Activated effector memory CD4-positive, alpha-beta T cell treated with anti-CD3 and anti-CD28 coated beads, Interleukin-2, amount 50 U/mL, for 16 hours (primary cell): Measurements from ENCODE around the gene C3orf33.
"Not testable (repeated sequence)": the region's sequence is repeated elsewhere in the genome, so short reads cannot be mapped to it uniquely, and the experiment has no call there.

Experiments used
- DNase-seq: peaks from one replicate; pipeline ENCODE4 v3.0.0-alpha.2; 2020

Gene C3orf33, protein sequence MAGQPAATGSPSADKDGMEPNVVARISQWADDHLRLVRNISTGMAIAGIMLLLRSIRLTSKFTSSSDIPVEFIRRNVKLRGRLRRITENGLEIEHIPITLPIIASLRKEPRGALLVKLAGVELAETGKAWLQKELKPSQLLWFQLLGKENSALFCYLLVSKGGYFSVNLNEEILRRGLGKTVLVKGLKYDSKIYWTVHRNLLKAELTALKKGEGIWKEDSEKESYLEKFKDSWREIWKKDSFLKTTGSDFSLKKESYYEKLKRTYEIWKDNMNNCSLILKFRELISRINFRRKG

DNA sequence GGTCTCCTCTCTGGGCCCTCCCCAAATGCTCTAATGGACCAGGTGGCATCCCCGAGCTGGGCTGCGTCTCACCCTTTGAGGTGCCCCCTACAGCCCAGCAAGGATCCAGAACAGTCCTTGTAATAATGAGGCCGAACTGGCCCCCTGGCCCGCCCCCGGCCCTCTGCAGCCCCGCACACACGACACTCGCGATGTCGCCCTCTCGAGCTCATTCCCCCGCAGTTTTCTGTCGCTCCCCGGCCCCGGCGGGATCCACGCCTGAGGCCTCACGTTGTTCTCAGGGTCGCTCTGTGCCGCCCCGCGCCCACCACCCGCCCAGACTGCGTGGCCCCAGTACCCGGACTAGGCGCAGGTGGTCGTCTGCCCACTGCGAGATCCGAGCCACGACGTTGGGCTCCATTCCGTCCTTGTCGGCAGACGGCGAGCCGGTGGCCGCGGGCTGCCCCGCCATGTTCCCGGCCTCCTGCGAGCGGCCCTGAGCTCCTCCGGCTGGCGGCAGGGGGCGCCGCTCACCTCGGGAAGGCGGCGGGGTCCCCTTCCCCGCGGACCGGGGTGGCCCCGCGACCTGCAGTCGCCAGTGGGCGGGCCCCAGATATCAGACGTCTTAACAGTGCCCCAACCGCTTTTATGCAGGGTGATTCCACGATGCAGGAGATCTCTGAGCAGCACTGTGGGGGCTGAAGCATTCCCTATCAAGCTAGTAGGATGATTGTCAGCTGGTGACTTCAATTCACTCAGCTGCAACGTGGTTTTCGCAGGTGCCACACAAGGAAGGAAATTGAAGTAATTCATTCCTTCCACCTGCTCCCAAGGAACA lies at the start of gene C3orf33:
Gene C3orf33, minus strand, starts transcription at position 477 of the 817 bp plus-strand sequence. Its CDS starts 26 bp downstream, at position 451.
- peak; percentile 92 for DNase-seq

DNA sequence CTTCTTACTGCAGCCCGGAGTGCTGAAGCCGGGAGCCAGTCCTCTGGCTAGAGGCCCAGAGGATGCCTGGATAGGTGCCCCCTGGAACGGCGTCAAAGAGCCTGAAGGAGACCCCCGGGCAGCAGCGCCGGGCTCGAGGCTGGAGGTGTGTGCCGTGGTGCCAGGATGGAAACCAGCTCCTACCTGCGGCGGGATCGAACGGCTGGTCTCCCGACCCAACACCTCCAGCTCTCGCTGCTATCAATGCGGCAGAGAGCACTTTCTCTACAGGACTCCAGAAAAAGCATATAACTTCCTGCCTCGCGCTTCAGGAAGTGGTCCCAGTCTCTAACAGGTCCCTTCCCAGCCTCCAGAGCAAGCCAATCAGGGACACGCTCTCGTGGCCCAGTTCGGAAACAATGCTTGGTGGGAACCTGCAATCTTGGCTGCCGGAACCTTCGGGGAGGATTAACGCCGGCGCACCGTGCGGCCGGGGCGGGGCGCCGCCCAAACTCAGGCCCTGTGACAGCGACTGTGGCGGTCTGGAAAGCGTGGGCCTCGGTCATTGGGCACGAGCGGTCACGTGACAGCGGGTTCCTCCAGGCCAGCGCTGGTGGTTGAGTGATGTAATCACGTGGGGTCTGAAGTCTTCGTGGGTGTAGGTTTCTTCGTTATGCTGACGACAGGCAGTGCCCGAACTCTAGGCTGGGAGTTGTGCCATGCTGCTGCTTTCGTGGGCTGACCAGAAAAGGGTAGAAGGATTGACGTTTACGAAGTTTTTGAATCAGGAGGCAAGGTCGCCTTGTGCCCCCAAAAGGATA lies 48.3 kb upstream of the C3orf33 start, which contains the start of gene SLC33A1:
Gene SLC33A1, minus strand, starts transcription at position 287 of the 800 bp plus-strand sequence. CDS start 430 bp downstream, outside the sequence.
- peak; percentile 100 for DNase-seq

DNA sequence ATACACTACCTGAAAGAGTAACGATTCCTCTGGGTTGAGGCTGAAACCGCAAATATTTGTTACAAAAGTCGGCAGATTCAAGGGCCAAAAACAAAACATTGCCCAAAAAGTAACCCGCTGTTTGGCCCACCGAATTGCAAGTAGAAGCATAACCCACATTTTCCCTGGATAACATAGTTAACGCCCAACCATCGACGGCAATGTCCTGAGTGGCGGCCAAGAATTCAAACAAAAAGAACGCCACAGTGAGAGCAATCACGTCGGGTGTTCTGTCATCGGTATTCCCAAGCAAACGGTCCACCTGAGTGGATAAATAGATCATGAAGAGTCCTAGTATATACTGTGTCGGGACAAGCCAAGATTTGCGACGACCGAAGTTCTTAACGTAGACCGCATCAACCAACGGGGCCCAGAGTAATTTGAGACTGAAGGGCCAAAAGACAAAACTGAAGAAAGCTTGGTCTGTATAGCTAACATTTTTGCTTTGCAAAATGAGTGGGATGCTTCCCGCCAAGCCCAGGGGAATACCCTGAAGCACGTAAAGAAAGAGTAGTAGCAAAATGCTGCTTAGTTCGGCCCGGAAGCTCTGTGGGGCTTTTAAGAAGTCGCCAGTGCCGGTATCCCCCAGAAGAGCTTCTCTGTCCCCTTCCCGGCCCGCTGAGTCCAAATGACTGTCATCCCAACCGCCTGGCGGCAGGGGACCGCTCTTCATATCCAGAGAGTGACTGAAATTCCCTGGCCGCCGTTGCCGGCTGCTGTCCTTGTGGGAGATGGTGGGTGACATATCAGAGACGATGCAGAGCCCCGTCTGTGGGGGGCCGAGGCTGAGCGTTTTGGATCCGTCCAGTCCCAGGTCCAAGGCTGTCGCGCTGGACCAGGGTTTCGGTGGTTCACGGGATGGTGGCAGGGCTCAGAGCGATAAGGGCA lies 47.4 kb upstream of the C3orf33 start:
- DNase-seq = peak; percentile 77

DNA sequence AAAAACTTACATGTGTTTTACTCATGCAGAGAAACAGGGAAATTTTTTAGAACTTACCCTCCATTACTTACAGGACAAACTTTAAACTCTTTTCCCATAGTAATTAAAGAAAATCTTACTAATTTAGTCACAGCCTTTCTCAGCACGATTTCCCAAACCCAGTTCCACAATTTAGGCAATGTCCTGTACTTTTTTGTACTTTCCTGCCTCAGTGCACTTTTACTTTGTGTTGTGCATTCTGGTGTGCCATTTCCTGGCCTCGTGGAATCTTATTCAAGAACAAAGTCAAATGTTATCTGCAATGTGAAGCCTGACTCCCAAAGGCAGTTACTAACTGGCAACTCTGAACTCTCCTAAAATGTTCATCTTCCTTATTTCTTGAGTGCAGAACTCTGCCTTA lies 46.3 kb upstream of the C3orf33 start:
- DNase-seq = no peak

DNA sequence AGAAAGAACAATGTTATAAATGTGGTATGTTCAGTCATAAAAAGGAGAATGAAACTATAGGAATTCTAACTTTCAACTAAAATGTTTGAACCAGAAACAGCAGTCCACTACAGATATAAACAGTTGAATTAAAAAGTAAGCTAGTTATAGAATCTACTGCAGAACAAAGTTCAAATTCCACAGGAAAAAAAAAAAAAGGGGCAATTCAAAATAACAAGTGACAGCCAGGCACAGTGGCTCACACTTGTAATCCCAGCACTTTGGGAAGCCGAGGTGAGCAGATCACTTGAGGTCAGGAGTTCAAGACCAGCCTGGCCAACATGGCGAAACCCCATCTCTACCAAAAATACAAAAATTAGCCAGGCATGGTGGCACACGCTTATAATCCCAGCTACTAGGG lies 43.3 kb upstream of the C3orf33 start:
- not testable (repeated sequence) for DNase-seq

DNA sequence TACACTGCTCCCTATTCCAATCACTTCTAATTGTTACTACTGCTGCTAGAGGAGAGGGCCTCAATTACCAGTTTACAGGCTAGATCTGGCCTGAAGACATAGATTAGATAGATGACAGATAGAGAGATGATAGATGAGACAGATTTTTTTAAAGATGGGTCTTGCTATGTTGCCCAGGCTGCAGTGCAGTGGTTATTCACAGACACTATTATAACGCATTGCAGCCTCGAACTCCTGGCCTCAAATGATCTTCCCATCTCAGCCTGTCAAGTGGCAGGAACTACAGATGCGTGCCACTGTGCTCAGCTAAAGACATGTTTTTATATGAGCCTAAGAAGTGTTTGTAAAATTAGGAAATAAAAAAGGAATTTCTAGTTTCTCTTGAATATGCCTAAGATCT lies 41.9 kb upstream of the C3orf33 start:
- DNase-seq = no peak

DNA sequence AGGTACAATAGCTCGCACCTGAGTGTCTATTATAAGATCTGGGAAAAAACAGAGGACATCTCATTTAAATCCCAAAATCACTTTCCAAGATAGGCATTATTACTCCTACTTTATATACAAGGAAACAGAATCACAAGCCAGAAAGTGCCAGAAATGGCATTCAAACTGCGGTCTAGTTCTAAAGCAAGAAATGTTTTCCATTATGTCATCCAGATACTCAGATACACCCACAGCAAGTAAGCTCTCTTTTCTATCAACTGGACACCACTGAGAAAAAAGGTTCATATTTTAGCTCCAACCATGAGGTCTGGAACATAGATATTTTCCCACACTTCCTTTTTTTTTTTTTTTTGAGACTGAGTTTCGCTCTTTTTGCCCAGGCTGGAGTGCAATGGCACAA lies 40.0 kb upstream of the C3orf33 start:
- no peak for DNase-seq

DNA sequence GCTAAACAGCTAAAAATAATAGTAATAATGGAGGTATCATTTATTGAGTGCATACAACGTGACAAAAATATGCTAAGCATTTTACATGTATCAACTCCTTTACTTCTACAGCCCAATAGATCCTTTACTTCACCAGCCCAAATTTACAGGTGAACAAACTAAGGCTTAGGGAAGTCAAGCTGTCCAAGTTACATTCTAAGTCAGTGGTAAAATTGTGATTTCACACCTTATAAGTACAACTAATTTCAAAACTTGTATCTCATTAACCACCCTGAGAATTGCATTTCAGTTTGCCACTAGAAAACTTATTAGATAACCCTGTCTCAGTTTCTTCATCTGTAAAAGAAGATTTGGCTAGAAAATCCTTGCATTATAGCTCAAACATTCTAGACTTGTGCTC lies 37.5 kb upstream of the C3orf33 start:
- DNase-seq = no peak

DNA sequence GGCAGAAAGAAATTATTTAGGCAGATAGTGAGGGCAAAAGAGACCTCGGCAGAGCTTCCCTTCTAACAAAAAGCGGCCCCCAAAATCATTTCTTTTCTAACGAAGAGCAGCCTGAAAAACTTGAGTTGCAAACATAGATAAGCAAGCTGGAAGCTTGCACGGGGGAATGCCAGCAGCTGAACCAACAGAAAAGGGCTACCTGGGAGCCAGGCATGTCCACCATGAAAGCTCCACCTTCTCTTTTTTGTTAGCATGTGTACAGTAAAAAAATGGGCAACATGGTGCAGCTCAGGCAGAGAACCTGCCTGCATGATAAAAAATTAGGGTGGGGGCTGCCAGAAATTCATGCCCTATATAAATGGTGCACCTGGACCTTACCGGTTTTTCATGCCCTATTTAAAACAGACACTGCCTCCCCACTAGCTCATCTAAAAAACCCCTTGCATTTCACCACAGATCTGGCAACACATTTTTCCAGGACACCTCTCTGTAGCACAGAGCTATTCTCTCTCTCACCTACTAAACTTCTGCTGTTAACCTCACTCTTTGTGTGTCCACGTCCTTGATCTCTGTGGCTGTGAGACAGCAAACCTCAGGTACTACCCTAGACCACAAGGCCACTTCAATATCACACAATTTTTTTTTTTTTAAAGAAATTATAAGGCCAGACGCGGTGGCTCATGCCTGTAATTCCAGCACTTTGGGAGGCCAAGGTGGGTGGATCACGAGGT lies 29.4 kb upstream of the C3orf33 start:
- no peak for DNase-seq

DNA sequence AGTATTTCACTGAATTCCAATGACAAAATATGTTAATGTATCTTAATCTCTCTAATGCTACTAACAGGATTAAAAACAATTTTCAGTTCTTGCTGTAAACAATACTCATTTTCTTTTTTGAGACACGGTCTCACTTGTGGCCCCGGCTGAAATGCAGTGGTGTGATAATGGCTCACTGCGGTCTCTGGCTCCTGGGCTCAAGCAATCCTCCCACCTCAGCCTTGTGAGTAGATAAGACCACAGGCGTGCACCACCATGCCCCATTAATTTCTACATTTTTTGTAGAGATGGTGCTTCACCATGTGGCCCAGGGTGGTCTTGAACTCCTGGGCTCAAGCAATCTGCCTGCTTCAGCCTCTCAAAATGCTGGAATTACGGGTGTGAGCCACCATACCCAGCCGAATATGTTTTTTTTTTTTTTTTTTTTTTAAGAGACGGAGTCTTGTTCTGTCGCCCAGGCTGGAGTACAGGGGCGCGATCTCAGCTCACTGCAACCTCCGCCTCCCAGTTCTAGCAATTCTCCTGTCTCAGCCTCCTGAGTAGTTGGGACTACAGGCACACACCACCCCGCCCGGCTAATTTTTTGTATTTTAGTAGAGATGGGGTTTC lies 22.5 kb upstream of the C3orf33 start:
- DNase-seq = not testable (repeated sequence)

DNA sequence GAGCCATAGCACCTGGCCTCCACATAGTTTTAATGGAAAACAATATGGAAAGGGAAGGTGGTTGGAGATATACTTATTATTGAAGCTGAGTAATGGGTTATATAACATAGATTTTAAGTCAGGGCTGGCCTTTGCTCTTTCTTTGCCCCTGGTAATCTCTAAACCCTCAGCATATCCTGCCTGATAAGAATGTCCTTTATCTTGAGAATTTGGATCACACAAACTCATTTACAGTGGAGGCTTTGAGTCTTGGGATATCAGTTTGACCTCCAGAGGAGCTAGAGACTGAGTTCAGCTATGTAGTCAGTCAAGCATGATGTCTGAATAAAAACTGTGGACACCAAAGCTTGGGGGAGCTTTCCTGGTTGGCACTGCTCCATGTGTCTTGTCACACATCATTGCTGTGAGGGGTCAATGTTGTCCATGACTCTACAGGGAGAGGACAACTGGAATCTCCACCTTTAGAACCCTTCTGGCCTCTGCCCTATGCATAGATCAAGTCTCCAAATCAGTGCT lies 9.0 kb upstream of the C3orf33 start:
- DNase-seq = no peak

DNA sequence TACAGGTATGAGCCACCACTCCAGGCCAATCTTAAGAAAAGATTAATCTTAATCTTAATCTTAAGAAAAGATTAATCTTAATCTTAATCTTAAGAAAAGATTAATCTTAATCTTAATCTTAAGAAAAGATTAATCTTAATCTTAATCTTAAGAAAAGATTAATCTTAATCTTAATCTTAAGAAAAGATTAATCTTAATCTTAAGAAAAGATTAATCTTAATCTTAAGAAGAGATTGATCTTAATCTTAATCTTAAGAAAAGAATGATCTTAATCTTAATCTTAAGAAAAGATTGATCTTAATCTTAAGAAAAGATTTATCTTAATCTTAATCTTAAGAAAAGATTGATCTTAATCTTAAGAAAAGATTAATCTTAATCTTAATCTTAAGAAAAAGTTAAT lies 7.1 kb upstream of the C3orf33 start:
- not testable (repeated sequence) for DNase-seq

DNA sequence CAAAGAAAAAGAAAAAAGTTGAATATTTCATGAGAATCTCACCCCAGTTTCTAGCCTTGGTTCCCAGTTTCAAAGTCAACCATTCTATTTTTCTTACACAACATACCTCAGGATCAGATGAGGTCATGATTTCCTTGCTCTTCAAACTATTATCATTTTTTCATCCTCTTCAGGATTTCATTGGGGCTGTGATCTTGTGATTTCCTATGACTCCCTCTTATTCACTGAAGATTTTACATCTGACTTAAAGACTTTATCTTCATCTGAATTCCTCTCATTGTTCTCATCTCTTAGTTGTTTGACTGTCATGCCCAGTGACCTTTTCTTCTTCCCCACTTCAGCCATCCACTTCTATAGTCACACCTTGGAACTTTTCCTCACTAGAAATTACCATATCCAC lies 3.1 kb upstream of the C3orf33 start:
- no peak for DNase-seq

DNA sequence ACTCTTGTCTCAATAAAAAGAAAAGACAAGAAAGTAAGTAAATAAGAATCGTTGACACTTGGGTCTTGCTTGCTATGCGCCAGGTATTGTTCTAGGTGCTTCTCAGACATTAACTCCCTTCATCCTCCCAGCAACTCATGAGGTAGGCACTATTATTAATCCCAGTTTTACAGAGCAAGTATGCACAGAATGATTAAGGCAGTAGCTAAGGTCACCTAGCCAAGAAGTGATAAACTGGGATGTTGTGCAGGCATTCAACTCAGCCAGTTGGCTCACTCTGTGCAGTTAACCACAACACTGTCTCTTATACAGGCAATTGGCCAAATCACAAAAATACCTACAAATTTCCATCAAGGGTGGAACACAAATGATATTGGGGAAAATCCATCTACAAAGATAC lies 1.7 kb upstream of the C3orf33 start:
- no peak for DNase-seq

DNA sequence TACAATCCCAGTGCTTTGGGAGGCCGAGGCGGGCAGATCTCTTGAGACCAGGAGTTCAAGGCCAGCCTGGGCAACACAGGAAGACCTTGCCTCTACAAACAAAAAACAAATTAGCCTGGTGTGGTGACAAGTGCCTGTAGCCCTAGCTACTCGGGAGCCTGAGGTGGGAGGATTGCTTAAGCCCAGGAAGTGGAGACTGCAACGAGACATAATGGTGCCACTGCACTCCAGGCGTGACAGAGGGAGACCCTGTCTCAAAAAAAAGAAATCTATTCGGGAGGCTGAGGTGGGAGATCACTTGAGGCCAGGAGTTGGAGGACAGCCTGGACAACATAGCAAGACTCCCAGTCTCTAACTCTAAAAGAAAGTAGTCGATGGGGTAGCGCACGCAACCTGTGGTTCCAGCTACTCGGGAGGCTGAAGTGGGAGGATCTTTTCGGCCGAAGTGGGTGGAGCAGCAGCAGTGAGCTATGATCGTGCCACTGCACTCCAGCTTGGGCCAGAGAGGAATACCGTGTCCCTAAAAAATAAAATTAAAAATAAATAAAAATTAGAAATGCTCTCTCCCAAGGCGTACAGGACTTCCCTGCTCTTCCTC lies 775 bp downstream of the C3orf33 start:
- peak; percentile 80 for DNase-seq

DNA sequence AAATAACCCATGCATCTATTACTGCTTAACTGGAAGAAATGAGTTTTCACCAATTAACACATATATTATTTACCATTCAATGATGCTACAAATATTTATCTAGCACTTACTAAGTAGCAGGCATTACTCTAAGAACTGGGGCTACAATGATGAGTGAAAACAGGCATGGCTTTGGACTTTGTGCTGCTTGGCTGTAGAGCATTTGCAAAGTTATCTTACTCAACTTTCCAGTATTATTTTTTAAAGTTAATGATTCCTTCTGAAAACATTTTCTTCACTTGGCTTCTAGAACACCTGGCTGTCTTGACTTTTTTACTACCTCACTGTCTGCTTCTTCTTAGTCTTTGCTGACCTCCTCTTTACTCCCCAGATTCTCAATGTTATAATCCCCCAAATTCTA lies 1.8 kb downstream of the C3orf33 start:
- DNase-seq = no peak

DNA sequence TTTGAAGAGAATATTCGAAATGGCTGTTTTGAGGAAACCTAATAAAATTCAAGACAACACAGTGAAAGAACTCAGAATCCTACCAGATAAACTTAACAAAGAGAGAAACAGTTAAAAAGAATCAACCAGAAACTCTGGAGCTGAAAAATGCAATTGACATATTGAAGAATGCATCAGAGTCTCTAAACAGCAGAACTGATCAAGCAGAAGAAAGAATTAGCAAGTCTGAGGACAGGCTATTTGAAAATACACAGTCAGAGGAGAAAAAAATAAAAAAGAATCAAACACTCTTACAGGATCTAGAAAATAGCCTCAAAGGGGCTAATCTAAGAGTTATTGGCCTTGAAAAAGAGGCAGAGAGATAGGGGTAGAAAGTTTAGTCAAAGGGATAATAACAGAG lies 13.5 kb downstream of the C3orf33 start:
- DNase-seq = no peak

DNA sequence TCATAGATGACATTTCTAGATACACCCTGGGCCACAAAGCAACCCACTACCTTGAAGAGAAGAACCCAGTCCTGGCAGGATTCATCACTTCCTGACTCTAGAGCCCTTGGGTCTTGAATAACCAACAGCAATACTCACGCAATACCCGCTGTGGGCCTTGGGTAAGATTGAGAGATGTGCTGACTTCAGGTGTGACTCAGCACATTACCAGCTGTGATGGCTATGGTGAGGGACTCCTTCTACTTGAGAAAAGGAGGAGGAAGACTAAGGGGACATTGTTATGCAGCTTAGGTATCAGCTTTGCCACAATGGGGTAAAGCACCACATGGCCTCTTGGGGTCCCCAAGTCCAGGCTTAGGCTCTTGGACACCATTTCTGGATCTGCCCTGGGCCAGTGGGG lies 14.9 kb downstream of the C3orf33 start:
- no peak for DNase-seq

DNA sequence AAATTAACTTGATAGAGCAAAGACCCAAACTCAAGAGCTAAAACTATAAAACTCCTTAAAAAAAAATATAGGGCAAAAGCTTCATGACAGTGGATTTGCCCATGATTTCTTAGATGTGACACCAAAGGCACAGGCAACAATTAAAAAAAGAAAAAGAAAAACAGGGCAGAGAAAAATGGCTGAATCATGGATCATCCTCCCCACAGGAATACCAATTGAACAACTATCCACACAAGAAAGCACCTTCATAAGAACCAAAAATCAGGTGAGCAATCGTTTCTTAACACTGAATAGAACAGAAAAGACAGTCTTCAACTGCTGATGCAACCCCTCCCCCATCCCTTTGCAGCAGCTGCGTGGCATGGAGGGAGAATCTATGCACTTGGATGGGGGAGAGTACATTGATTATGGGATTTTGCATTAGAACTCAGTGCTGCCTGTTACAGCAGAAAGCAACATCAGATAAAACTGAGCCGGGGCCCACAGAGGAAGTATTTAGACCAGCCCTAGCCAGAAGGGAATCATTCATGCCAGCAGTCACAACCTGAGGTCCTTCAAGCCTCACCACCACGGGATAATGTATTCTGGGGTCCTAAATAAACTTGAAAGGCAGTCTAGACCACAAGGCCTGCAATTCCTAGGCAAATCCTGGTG lies 15.7 kb downstream of the C3orf33 start:
- no peak for DNase-seq
